Endothelial cell of umbilical vein (primary cell): ENCODE data around the gene TNPO1. TPM values are rescaled to one million over a fixed set of nuclear protein-coding genes. Genes with fewer than 3 reads are reported as not detected.

Experiments used
- BruUV-seq: library from RNA; stranded (reverse); fragments of 400-500 nt; replicated peaks from 2 replicates; lab custom pipeline; 2021; lab: Mats Ljungman, UMichigan
- CTCF ChIA-PET: fragments of 300-600, 350-600 bp; sonication (Branson Sonifier 250); formaldehyde crosslinking; loops from one replicate; lab custom pipeline; 2021; ENCODE audit warnings: antibody characterized with exemption, inconsistent platforms; lab: Charles Lee
- POLR2A ChIA-PET: fragments of 300-600, 350-600 bp; sonication (Branson Sonifier 250); formaldehyde crosslinking; loops from one replicate; lab custom pipeline; 2021; ENCODE audit warnings: antibody characterized with exemption, inconsistent platforms; lab: Charles Lee
- DNase-seq: peaks from one replicate; pipeline ENCODE4 v3.0.0-alpha.2; 2011; ENCODE audit warnings: low read depth, low spot score
- FAIRE-seq: peaks from 2 replicates; lab custom pipeline; 2011; peaks lifted over from hg19 to GRCh38; lab: Jason Lieb, UNC
- H2AFZ ChIP-seq: 2 replicates; pipeline ENCODE4 v1.6.0; 2012; ENCODE audit warnings: low read depth, low read length, control low read depth, inconsistent platforms
- H3K27ac ChIP-seq: 2 replicates; pipeline ENCODE4 v1.5.1; 2011; ENCODE audit warnings: low read depth, mild to moderate bottlenecking, control low read depth, low read length, moderate library complexity; ENCODE audit not compliant: insufficient read depth
- H3K27me3 ChIP-seq, 2 experiments: 2 replicates each; pipeline versions ENCODE4 v1.6.0 to v1.6.1; 2011; ENCODE audit warnings: low read length in 2 of 2, mixed read lengths in 1 of 2; ENCODE audit not compliant: control insufficient read depth in 2 of 2, insufficient read depth in 2 of 2
- H3K36me3 ChIP-seq, 2 experiments: 2 replicates in 1 of 2; 3 replicates in 1 of 2; pipeline ENCODE4 v1.5.1; 2011; ENCODE audit warnings: low read length in 2 of 2, mild to moderate bottlenecking in 1 of 2, moderate library complexity in 1 of 2; ENCODE audit not compliant: control insufficient read depth in 2 of 2, insufficient read depth in 2 of 2; ENCODE audit errors: extremely low read depth in 1 of 2
- H3K4me1 ChIP-seq: 3 replicates; pipeline ENCODE4 v1.5.1; 2011; ENCODE audit warnings: mild to moderate bottlenecking, low read length; ENCODE audit not compliant: control insufficient read depth, insufficient read depth; ENCODE audit errors: extremely low read depth
- H3K4me2 ChIP-seq: 2 replicates; pipeline ENCODE4 v1.6.1; 2011; ENCODE audit warnings: low read length, control low read depth, mixed read lengths; ENCODE audit not compliant: insufficient read depth
- H3K4me3 ChIP-seq, 3 experiments: fragments of 200-600 bp in 1 of 3; sonication (generic), shearing (Covaris generic) in 1 of 3; replicated peaks in 1 of 3; 2 replicates each; pipeline ENCODE4 v1.5.1; 2011 to 2016; ENCODE audit warnings: control low read depth in 3 of 3, low read length in 3 of 3, mild to moderate bottlenecking in 2 of 3, inconsistent platforms in 1 of 3, low read depth in 1 of 3, moderate library complexity in 1 of 3; ENCODE audit not compliant: insufficient read depth in 1 of 3
- H3K79me2 ChIP-seq: 2 replicates; pipeline ENCODE4 v1.6.0; 2012; ENCODE audit warnings: low read length, inconsistent platforms; ENCODE audit not compliant: control insufficient read depth, insufficient read depth
- H3K9ac ChIP-seq: replicated peaks from 2 replicates; pipeline ENCODE3; 2011; ENCODE audit warnings: low read length, control low read depth; ENCODE audit not compliant: insufficient read depth; ENCODE audit errors: extremely low read depth
- H3K9me1 ChIP-seq: replicated peaks from 3 replicates; pipeline ENCODE4 v1.6.0; 2011; ENCODE audit warnings: mild to moderate bottlenecking, low read length; ENCODE audit not compliant: control insufficient read depth, insufficient read depth; ENCODE audit errors: extremely low read depth
- H3K9me3 ChIP-seq: replicated peaks from 2 replicates; pipeline ENCODE4 v1.5.1; 2012; ENCODE audit warnings: low read length, inconsistent platforms; ENCODE audit not compliant: control insufficient read depth, insufficient read depth
- H4K20me1 ChIP-seq: replicated peaks from 2 replicates; pipeline ENCODE3; 2011; ENCODE audit warnings: mild to moderate bottlenecking, low read length; ENCODE audit not compliant: control insufficient read depth, insufficient read depth; ENCODE audit errors: extremely low read depth
- CTCF ChIP-seq, 2 donors: IDR thresholded peaks; 1 replicate in 1 of 2; 2 replicates in 1 of 2; pipeline ENCODE4 v1.5.1; 2011; ENCODE audit warnings: low read length in 2 of 2, mild to moderate bottlenecking in 2 of 2, moderate library complexity in 2 of 2, control low read depth in 1 of 2, inconsistent platforms in 1 of 2, low read depth in 1 of 2; ENCODE audit not compliant: insufficient read depth in 1 of 2; ENCODE audit errors: extremely low read depth in 1 of 2
- EZH2 ChIP-seq: IDR thresholded peaks from 2 replicates; pipeline ENCODE4 v1.6.1; 2012; ENCODE audit warnings: borderline replicate concordance, low read depth, mild to moderate bottlenecking, moderate library complexity, low read length, inconsistent platforms; ENCODE audit not compliant: severe bottlenecking
- FOS ChIP-seq: IDR thresholded peaks from 2 replicates; pipeline ENCODE4 v1.6.1; 2011; ENCODE audit warnings: mild to moderate bottlenecking, low read length, moderate library complexity, borderline replicate concordance; ENCODE audit not compliant: insufficient read depth
- GATA2 ChIP-seq: IDR thresholded peaks from 2 replicates; pipeline ENCODE4 v1.7.0; 2011; ENCODE audit warnings: low read depth, mild to moderate bottlenecking, moderate library complexity, mixed read lengths, low read length; ENCODE audit not compliant: insufficient read length, insufficient read depth
- JUN ChIP-seq: IDR thresholded peaks from 2 replicates; pipeline ENCODE4 v1.6.1; 2011; ENCODE audit warnings: borderline replicate concordance, low read depth; ENCODE audit not compliant: insufficient read length, insufficient read depth
- MYC ChIP-seq: IDR thresholded peaks from one replicate; pipeline ENCODE4 v1.6.1; 2011; ENCODE audit warnings: mild to moderate bottlenecking, low read depth, low read length
- POLR2A ChIP-seq: IDR thresholded peaks from 2 replicates; pipeline ENCODE4 v1.6.1; 2012; ENCODE audit warnings: low read depth, mild to moderate bottlenecking, control low read depth, low read length
- POLR2AphosphoS5 ChIP-seq: IDR thresholded peaks from 2 replicates; pipeline ENCODE4 v1.6.1; 2012; ENCODE audit warnings: low read depth, mild to moderate bottlenecking, control low read depth, low read length, moderate library complexity; ENCODE audit not compliant: insufficient read depth
- dilution Hi-C: fragments of 300-500 bp; cut with MboI; formaldehyde crosslinking; loops from one replicate; pipeline ENCODE4 v1.15.0; 2019; ENCODE audit warnings: low sequenced_read_pairs; ENCODE audit not compliant: extremely low pct_ligation_motif_present
- intact Hi-C: fragments of 100-400 bp; cut with micrococcal nuclease; formaldehyde crosslinking; loops from one replicate; pipeline ENCODE4 v1.10.0; 2022
- polyA plus RNA-seq, 4 experiments: library from polyadenylated mRNA; depleted of rRNA in 3 of 4; stranded (reverse) in 3 of 4; unstranded in 1 of 4; fragments of >200 nt; gene quantifications; 2 replicates each; pipeline versions ENCODE4 v1.2.1 to v1.2.3, GENCODE V29; 2011 to 2012; ENCODE audit warnings: missing spikeins in 1 of 4
- total RNA-seq: library from RNA; stranded (reverse); gene quantifications from 2 replicates; pipeline ENCODE4 v1.2.3, GENCODE V29; 2021
- TF ChIP-seq, protein P1 (sequence below): IDR thresholded peaks from 2 replicates; pipeline ENCODE4 v1.6.1; 2011; ENCODE audit not compliant: insufficient read depth, insufficient read length

The TNPO1 gene
- total and polyA plus RNA-seq, 2 donors (not counting 3 experiments of a cell fraction or from before 2014, with no cell fraction given) = 65.6 to 298 TPM

GRCh38 chr5:72906806-72907205, 90.3 kb downstream of the TNPO1 start:
- H3K4me1 ChIP-seq = no peaks in the 10 kb centered on the region
- no peaks in the 10 kb centered on the region for H3K79me2 ChIP-seq
- no peak for DNase-seq
- H3K27ac ChIP-seq = no peak overlapping the region
- ChIA-PET POLR2A (no interaction called here), CTCF (no interaction called here)
- no TSS peak for BruUV-seq
- no peak overlapping the region for H3K4me2 ChIP-seq
- no peaks in the 10 kb centered on the region for H3K9me3 ChIP-seq
- dilution Hi-C loops (no loop called here), intact Hi-C loops (no loop called here)
- no peak overlapping the region for H2AFZ ChIP-seq
- no peaks in the 10 kb centered on the region for H3K9me1 ChIP-seq
- no peak overlapping the region for H3K9ac ChIP-seq
- TF ChIP-seq EZH2 = no peak
- TF ChIP-seq FOS = no peak
- TF ChIP-seq MYC = no peak
- no peak for TF ChIP-seq JUN
- no peak for TF ChIP-seq POLR2A
- TF ChIP-seq, protein P1, sequence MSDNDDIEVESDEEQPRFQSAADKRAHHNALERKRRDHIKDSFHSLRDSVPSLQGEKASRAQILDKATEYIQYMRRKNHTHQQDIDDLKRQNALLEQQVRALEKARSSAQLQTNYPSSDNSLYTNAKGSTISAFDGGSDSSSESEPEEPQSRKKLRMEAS = no peak
- no peak for TF ChIP-seq POLR2AphosphoS5
- no peak for TF ChIP-seq GATA2
- no peak for TF ChIP-seq CTCF (IDR thresholded peaks at IDR 0.05; ENCODE audit: extremely low read depth in 1 of 2, insufficient read depth in 1 of 2, low read depth in 1 of 2, low read length in 2 of 2)
- FAIRE-seq = no peak
- H3K36me3 ChIP-seq = peaks cover 26 to 38% of the 10 kb centered on the region in 2 experiments
- no peaks in the 10 kb centered on the region for H3K27me3 ChIP-seq
- no peak overlapping the region for H3K4me3 ChIP-seq
- H4K20me1 ChIP-seq = peaks cover 7% of the 10 kb centered on the region
